ENCODE measurements around the gene ZNF462.
A peak's percentile ranks its signal among the peaks of the same experiment; 100 is the strongest.

ZNF462 gene

GRCh38 chr9:106928350-106928749, 65.4 kb downstream of the ZNF462 start:
- no peak for DNase-seq

- peak in 1 of 51 donors; percentile 24 for DNase-seq
Observed at GRCh38 chr9:106929471-106930177, 66.7 kb downstream of the ZNF462 start.

- DNase-seq = no peak
Observed at GRCh38 chr9:106930477-106930876, 67.5 kb downstream of the ZNF462 start.

GRCh38 chr9:106931466-106931865, 68.5 kb downstream of the ZNF462 start:
- no peak for DNase-seq

- no peak for DNase-seq
Observed at GRCh38 chr9:106932178-106932577, 69.2 kb downstream of the ZNF462 start.

GRCh38 chr9:106932675-106933074, 69.7 kb downstream of the ZNF462 start:
- no peak for DNase-seq

GRCh38 chr9:106933470-106933869, 70.5 kb downstream of the ZNF462 start:
- no peak for DNase-seq

- DNase-seq = no peak
Observed at GRCh38 chr9:106934442-106935238, 71.7 kb downstream of the ZNF462 start.

GRCh38 chr9:106936680-106937079, 73.7 kb downstream of the ZNF462 start:
- peak in 1 of 51 donors; percentile 23 for DNase-seq

- peak in 2 of 51 donors; percentile 6 to 9 for DNase-seq
Observed at GRCh38 chr9:106941916-106942315, 79.0 kb downstream of the ZNF462 start.

GRCh38 chr9:106945727-106946660, 83.0 kb downstream of the ZNF462 start:
- DNase-seq = no peak

- no peak for DNase-seq
Observed at GRCh38 chr9:106947106-106947900, 84.3 kb downstream of the ZNF462 start.

- DNase-seq = no peak
Observed at GRCh38 chr9:106953174-106953573, 90.2 kb downstream of the ZNF462 start.

- no peak for DNase-seq
Observed at GRCh38 chr9:106954558-106954957, 91.6 kb downstream of the ZNF462 start.

- DNase-seq = no peak
Observed at GRCh38 chr9:106954974-106955850, 92.2 kb downstream of the ZNF462 start.

GRCh38 chr9:106956971-106957370, 94.0 kb downstream of the ZNF462 start:
- no peak for DNase-seq

- no peak for DNase-seq
Observed at GRCh38 chr9:106958955-106959657, 96.1 kb downstream of the ZNF462 start.

- DNase-seq = no peak
Observed at GRCh38 chr9:106960258-106960657, 97.3 kb downstream of the ZNF462 start.

- no peak for DNase-seq
Observed at GRCh38 chr9:106961623-106962022, 98.7 kb downstream of the ZNF462 start.
